Stimulated activated CD8-positive, alpha-beta memory T cell treated with anti-CD3 and anti-CD28 coated beads, Interleukin-2, amount 100 ng/mL, for 48 hours (primary cell): Measurements from ENCODE around the gene AHRR.
"Not testable (repeated sequence)": the region's sequence is repeated elsewhere in the genome, so short reads cannot be mapped to it uniquely, and the experiment has no call there.

Experiments
- DNase-seq, 2 donors: peaks; one replicate each; pipeline ENCODE4 v3.0.0-alpha.2; 2020; ENCODE audit warnings: low read depth in 2 of 2

AHRR gene

GRCh38 chr5:414991-415927, 93.7 kb downstream of the AHRR start:
- DNase-seq, result not testable (repeated sequence)

- no peak for DNase-seq
Measured at GRCh38 chr5:415928-416635, 94.6 kb downstream of the AHRR start.

GRCh38 chr5:416636-416960, 95.1 kb downstream of the AHRR start:
- no peak for DNase-seq

- DNase-seq, result no peak
Measured at GRCh38 chr5:417301-418161, 96.0 kb downstream of the AHRR start.

GRCh38 chr5:418162-419121, 96.9 kb downstream of the AHRR start:
- DNase-seq, result no peak

GRCh38 chr5:419970-420369, 98.5 kb downstream of the AHRR start:
- DNase-seq, result no peak

GRCh38 chr5:420632-421286, 99.2 kb downstream of the AHRR start:
- no peak for DNase-seq

GRCh38 chr5:421287-421880, 99.9 kb downstream of the AHRR start:
- no peak for DNase-seq

GRCh38 chr5:421901-422300, 100.4 kb downstream of the AHRR start:
- no peak for DNase-seq

- no peak for DNase-seq
Measured at GRCh38 chr5:422323-423232, 101.1 kb downstream of the AHRR start.

- DNase-seq, result no peak
Measured at GRCh38 chr5:423233-423565, 101.7 kb downstream of the AHRR start.

GRCh38 chr5:423626-424261, 102.2 kb downstream of the AHRR start:
- no peak for DNase-seq

GRCh38 chr5:424301-425110, 103.0 kb downstream of the AHRR start:
- DNase-seq, result no peak

GRCh38 chr5:425714-426113, 104.2 kb downstream of the AHRR start:
- DNase-seq, result no peak

- no peak for DNase-seq
Measured at GRCh38 chr5:426392-426976, 105.0 kb downstream of the AHRR start.

GRCh38 chr5:427415-428087, 106.0 kb downstream of the AHRR start:
- no peak for DNase-seq

GRCh38 chr5:428219-428618, 106.7 kb downstream of the AHRR start:
- no peak for DNase-seq
